Activated T-cell treated with anti-CD3 and anti-CD28 coated beads, Interleukin-2, amount 50 U/mL, for 48 hours (primary cell): ENCODE data around the gene NPTXR.

Experiments
- DNase-seq, 2 experiments: peaks; one replicate each; pipeline ENCODE4 v3.0.0-alpha.2; 2020

NPTXR gene

DNA sequence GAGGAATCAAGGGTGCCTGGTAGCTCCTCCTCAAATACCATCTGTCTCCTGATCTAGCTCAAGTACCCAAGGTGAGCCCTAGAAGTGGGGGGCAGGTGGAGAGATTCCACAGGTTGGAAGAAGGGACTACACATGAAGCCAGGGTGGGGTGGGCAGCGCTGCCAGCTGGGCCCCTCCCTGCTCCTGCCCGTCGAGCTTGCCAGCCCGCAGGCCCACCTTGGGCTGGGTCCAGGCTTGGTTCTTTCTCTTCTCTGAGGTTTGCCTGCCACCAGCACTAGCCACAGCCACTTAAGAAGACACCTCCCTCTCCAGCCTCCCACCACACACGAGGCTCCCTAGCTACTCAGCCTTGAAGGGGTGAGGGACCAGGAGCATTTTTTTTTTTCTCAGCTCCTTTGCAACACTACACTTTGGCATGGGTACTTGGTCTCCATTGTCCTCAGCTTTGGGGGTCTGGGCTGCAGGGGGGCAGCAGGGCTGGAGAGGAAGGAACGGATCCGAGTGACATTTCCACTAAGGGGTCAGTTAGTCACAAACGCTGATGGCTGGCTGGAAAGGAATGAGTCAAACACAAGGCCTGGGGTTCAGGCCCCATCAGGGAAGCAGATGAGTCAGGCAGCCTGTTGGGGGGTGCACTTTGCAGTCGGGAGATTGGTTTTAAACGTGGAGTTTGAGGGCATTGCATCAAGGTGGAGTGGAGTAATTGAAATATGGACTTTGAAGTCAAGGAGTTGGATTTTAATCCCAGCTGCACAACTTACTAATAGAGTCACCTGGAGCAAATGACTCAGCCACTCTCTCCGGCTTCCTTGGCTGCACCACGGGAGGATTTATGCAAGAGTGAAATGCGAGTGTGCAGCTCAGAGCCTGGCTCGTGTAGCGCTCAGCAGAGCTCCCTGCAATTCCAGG, 7.4 kb upstream of the NPTXR start:
- no peak for DNase-seq

DNA sequence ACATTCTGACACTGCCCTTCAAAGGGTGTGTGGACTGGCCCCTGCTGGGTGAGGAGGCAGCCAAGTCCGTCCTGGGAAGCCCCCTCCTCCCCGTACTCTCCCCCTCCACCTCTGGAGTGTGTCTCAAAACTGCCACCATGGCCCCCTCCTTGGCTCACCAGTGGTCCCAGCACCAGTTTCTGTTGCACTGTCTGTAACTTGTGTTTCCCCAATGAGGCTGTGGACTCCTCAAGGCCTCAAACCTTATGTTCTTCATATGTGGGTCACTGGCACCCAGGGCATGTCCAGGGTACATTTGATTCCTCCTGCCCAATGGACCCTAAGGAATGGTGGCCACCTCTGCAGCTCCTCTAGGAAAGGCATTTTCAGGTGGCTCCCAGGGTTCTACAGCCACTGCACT, 6.6 kb upstream of the NPTXR start:
- no peak for DNase-seq

DNA sequence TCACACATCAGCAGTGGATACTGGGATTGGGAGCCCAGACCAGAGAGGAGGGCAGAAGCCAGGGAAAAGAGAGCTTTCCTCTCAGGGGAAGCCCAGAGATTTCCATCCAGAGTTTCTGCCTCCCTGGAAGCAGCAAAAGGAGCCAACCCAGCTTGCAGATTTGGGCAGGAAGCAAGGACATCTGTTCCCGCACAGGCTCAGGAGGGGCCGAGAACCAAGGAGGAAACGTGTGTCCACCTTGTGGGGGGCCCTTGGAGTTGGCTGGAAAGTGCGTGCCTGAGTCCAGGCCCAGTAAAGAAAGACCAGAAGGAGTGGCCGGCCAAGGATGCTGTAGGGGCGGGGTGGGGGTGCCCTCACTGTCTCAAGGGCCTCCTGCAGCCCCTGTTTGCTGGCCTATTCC, 6.0 kb upstream of the NPTXR start:
- no peak for DNase-seq

DNA sequence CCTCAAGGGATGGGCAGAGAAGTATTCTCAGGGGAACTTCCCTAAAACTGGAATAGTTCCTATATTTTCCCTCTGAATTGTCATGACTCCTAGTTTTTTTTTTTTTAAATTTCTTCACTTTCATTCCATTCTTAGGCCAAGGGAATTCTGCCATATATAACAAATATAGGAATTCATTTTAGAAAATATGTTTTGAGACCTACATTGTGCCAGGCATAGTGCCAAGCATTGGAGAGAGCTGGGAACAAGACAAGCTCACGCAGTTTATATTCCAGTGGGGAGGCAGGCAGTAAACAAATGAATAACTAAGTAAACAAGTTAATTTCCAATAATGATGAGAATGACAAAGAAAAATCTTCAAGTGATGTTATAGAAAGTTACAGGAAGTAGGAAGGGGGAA, 2.6 kb upstream of the NPTXR start:
- DNase-seq, result no peak

DNA sequence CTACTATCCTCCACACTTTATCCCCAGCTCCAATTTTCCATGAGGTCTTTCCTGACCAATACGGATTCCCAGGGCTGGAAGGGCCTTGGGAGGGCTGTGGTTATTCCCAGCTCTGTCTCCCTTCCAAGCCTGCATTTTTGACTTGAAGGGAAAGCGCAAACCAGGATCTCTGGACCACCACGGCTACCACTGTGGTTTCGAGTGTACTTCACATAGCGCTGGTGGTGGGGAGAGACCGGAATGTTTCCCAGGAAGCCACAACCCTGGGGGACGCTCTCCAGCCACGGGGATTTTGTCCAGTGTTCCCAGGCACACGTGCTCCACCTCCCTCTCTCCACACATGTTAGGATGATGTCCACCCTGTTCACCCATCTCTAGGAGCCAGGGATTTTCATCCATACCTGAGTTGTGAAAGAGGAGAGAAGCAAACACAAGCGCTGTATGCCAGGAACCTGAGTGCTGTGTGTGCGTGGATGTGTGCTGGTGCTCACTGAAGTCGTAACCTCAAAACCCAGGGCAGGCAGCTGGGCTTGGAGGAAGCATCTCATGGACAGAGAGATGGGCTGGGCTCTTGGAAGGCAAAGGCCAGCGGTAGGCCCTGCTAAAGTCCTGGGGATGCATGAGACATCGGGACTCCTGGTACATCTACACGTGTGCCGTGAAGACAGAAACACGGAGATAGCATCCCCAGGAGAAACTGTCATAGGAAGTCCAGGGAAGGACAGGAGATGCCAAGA, 1.3 kb upstream of the NPTXR start:
- no peak for DNase-seq

DNA sequence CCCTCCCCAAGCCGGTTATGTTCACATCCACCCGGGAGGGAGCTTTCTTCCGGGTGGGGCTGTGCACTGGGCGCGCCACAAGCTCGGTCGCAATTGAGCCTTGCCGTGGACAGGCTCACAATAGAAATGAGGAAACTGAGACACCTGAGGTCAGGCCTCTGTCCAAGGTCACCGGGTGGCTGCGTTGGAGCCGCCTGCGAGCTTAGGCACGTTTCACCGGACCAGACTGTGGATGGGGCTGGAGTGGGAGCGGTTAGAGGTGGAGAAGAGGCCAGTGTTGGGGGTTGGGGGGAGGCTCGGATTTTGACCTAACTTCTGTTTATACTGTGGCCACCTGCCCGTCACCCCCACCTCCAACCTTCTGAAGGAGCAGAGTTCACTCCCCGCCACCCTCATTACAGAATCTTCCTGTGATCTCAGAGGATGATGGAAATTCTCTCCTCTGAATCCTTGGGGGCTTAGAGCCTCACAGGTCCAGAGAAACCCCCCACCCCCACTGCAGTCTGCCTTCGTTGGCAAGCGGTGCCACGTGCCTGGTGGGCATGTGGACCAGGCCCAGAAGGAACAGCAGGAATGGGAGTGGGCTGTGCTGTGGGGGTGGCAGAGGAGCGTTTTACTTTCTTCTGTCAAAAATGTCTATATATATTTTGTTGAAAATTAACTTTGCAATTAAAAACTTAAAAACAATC, 631 bp upstream of the NPTXR start:
- DNase-seq, result no peak

DNA sequence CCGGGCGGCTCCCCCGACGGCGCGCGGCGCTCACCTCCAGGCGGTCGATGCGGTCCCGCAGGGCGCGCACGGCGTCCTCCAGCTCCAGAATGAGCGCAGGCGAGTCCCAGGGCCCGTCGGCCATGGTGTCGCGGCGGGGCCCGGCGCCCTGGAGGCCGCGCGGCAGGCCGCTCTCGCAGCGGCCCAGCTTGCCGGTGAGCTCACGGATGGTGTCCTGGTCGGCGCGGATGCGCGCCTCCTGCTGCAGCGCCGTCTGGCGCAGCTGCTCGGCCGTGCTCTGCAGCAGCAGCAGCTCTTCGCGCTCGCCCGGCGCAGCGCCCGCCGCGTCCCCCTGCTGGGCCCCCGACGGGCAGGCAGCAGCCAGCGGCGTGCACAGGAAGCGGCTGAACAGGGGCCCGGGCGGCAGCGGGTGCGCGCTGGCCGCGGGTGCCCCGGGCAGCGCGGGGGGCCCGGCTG, 599 bp downstream of the NPTXR start:
- DNase-seq, result peak; percentile 58 to 77

DNA sequence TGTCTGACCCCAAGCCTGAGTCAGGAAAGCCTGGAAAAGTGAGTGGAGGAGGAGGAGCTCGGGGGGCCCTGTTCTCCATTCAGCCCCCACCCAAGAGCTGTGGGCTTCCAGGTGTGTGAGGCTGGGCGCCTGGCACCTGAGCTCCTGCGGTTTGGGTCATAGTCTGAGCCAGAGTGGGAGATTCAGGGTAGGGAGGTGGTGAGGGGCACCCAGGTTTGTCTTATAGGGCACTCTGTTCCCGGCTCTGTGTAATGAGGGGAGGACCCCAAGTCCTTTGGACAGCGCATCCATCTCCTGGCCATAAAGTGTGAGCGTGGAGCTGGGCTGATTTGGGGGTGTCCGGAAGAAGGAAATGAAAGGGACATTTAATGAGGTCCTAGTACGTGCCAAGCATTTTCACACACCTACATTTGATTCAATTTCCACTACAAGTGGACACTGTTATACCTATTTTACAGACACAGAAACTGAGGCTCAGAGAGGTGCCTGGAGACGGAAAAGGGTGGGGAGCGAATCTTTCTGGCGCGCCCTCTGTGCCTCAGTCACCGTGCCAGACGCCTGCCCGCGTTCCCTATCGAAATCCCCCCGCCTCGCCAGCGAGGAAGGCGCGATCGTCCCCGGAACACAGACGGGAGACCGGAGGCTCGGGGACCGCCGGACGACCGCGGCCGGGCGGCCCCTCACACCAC, 1.2 kb downstream of the NPTXR start:
- DNase-seq, result no peak

DNA sequence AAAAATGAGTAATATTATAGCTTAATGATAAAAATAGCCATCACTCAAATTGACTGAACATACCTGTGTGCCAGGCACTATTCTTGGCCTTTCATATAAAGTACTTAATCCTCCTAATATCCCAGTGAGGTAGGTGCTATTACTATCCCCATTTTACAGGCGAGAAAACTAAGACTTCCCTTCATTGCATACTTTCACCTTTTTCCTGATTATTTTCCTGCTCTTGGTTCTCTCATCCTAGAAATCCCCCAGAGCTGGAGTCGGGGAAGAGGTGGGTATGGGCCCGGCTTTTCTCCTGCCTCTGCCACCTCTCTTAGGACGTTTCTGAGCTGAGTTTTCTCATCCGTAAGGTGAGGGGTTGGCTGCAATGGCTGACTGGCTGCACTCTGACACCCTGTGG, 2.2 kb downstream of the NPTXR start:
- DNase-seq, result no peak

DNA sequence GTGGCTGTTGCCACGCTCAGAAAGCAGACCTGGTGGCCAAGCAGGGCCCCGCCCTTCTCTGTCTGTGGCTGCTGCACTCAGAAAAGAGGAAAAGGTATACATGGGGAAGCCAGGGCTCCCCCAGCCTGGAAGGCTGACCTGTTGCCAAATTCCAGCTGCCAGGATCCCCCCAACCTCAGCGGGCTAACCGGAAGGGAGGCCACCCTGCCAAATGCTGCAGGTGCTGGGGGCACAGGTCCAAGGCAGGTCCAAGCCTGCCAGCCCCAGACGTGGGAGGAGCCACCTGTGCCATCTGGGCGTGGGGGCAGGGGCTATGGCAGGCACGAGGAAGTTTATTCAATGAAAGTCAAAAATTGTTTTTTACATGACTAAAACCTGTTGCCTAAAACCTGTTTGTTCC, 2.6 kb downstream of the NPTXR start:
- DNase-seq, result no peak

DNA sequence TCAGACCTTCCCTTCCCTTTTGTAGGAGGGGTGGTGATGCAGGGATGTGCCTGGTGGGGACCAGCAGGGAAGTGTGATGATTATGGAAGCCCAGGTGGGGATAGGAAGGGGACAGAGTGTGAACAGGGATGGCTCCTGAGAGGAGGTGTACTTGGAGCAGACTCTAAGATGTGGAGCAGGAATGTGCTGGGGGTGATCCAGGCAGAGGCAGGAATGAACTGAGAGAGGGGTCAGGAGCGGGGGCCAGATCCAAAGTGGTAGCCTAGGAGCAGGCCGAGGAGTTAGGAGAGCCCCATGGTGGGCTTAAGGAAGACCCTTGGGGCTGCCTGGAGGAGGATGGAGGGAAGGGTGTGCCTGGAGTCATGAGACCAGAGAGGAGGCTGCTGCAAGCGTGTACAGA, 3.7 kb downstream of the NPTXR start:
- no peak for DNase-seq

DNA sequence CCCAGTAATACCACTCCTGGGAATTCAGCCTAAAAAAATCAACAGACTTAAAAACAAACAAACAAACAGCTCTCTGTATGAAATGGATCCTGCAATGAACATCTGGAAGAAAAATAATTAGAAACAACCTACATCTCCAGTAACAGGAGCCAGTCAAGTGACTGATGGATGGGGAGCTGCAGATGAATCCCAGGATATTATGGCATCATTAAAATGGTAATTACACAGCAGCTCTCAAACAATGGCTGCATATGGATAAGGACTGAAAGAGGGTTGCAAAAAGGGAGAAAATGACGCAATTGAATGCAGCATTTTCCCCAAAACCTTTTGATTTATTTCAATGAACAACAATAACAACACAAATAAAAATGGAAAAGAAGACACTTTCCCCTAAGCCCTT, 4.1 kb downstream of the NPTXR start:
- DNase-seq, result no peak

DNA sequence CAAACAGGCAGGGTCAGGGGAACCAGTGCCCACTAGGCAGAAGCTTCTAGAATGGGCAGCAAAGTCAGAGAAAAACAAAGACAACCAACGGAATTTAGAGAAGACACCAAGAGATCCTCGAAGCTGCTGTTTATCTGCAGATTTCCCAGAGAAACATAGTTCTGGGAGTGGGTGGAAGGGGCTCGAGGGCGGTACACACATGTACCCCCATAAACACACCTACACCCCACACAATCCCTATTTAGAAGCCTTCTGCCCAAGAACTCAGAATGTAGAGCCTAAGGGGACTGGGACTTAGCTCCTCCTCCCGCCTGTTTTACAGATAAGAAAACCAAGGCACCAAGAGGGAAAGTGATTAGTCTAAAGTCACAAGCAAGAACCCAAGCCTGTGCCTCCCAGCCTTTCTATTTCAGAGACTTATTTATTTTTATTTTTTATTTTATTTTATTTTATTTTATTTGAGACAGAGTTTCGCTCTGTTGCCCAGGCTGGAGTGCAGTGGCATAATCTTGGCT, 6.4 kb downstream of the NPTXR start:
- DNase-seq, result no peak

DNA sequence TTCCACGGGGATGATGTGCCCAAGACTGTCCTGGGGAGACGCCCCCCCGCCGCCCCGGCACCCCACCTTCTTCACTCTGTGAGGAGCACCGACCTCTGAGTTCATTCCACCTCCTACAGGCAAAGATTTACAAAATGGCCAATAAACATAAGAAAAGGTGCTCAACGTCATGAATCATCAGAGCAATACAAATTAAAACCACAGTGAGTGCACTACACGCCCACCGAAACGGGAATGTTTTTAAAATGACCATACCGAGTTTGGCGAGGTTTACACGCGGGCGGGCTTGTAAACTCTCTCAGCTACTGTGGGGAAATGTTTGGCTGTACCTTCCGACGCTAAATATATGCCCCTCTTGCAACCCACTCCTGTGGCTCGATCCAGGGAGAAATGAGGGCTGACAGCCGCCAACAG, 7.9 kb downstream of the NPTXR start:
- DNase-seq, result no peak

DNA sequence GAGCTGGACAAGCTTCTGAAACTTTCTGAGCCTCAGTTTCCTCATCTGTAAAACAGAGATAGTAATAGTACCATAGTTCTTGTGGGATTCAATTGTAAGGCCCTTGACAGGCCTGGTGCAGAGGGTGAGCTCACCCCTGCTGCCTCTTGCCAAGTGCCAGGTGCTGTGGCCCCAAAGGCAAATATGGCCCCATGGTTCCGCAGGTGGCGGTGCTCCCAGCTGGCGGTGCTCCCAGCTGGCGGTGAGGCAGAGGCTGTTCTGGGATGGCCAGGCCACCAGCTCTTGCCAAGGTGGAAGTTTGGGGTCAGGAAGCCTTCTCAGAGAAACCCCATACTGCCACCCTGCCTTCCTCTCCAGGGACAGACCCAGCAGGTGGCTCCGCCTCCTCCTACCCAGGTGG, 8.8 kb downstream of the NPTXR start:
- DNase-seq, result no peak

DNA sequence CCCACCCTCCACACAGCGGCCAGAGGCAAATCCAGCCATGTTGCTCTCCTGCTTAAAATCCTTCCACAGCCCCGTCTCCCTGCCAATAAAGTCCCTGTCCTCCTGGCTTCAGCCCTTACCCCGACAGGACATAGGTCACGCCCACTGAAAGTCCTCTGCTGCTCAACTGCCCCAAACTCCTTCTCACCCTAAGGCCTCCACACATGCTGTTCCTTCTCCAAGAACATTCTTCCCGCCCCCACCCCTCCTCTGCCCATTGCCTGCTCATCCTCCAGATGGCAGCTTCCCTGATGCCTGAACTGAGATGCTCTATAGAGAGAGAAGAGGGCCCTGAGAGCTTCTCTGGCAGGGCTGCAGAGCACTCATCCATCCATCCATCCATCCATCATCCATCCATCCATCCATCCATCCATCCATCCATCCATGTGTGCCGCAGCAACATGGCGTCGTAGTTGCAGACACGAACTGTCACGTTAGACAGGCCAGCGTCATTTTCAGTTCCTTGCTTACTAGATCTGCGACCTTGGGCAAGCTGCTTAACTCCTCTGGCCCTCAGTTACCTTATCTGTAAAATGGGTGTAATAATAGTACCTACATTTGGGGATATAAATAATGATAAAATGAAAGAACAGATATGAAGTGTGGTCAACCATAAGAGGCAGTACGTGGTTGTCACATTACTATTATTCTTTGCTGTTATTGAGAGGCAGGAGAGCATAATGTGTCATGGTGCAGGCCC, 9.4 kb downstream of the NPTXR start:
- DNase-seq, result no peak

DNA sequence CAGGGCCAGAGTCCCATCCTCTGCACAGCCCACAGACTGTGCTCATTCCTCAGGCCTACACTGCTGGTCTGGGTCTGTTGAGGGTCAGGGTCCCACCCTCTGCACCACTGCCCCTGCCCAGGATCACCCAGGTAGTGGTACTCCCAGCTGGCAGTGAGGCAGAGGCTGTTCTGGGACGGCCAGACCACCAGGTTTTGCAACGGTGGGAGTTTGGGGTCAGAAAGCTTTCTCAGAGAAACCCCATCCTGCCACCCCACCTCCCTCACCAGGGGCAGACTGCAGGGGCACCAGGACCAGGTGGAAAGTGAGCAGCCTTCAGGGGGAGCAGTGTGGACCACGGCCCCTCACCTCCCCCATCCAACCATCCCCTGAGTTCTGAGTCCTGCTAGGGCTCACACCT, 10.8 kb downstream of the NPTXR start:
- no peak for DNase-seq

DNA sequence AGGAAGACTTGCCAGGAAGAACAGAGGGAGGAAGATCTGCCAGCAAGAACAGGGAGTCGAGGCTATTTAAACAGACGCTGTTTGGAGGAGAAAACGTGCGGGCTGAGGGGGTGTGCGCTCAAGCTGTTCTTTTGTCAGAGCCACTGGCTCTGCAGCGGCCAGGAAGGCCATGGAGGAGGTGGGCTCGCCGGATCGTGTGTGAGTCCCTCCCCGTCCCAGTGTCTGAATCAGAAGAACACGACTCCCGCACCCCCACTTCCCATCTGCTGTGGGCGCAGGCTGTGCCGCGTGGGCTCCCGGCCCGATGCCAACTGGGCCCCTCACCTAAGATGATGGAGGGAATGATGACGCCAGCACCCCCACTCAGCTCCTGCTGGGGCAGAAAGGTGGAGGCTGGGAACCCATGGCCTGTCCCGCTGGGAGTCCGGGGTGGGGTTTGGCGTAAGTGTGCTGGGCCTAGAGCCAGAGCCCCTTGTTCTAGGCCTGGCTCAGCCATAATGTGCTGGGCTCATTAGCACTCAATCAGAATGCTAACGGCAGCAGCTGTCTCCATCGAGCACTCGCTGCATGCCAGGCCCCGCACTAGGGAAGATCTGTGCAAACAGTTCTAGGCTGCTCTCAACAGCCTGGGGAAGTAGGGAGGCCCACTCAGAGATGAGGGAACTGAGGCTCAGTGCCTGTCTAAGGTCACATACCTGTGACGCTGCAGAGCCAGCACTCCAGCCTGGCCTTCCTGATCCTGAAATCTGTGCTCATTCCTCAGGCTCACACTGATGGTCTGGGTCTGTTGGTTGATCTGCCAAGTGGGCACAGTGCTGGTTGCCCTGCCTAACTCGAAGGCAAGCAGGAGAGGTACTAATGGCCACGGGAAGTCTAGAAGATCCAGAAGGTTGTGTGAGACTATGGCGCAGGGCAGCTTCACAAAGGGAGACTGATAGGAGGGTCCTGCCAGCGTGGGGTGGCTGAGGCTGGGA, 11.5 kb downstream of the NPTXR start:
- DNase-seq, result no peak

DNA sequence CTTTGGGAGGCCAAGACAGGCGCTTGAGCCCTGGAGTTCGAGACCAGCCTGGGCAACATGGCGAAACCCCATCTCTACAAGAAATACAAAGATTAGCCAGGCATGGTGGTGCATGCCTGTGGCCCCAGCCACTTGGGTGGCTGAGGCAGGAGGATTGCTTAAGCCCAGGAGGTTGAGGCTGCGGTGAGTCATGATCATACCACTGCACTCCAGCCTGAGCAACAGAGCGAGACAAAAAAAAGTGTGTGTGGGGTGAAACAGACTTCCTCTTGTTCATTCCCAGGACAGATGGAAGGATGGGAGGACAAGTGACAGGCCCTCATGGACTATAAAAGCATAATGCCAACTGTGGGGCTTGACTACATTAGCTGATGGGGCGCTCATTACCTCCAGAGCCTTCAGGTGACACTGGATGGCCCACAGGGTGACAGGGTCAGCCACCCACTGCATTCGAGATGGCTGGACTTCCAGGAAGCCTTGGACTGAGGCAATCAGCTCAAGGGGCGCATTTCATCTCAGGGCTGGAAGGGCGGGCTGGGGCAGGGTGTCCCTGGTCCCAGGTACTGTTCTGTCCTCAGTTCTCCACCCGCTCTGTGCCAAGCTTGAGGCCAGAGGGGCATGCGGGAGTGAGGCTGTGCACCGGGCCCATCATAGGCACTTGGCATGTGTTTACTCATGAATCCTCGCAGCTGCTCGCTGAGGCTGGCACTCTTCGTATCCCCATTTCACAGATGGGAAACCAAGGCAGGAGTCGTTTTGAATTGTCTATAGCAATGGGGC, 12.5 kb downstream of the NPTXR start:
- no peak for DNase-seq

DNA sequence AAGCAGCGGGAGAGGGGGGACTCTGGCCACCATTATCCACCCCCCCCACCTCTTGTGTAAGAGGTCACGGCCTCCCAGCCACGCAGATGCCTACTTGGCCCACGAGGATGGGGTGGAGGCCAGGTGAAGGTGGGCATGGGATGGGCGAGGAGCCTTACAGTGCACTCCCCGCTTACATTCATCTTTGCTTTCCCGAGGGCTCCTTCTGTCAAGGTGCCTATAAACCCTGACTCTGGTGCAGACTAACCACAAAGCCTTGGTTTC, 13.1 kb downstream of the NPTXR start:
- DNase-seq, result no peak
